T-cell (primary cell): ENCODE measurements around the gene EFCAB12. TPM values are rescaled to one million over a fixed set of nuclear protein-coding genes. Genes with fewer than 3 reads are reported as not detected.
A peak's percentile ranks its signal among the peaks of the same experiment; 100 is the strongest.

ENCODE experiments used
- ATAC-seq, 4 experiments: fragments of 200-7000 bp in 3 of 4; fragments of 150-1000 bp in 1 of 4; cut with Tn5 transposase; replicated peaks in 1 of 4; 1 replicate in 3 of 4; 2 replicates in 1 of 4; pipeline ENCODE4 v1.10.0; 2021; ENCODE audit warnings: moderate library complexity in 3 of 4, mild to moderate bottlenecking in 2 of 4, moderate number of reproducible peaks in 1 of 4
- CTCF ChIA-PET, 2 donors: fragments of 300-600 bp; sonication (Branson Sonifier 250); formaldehyde crosslinking; loops; one replicate each; lab custom pipeline; 2022; ENCODE audit warnings: antibody characterized with exemption in 2 of 2; lab: Charles Lee
- POLR2A ChIA-PET, 2 donors: fragments of 300-600 bp; sonication (Branson Sonifier 250); formaldehyde crosslinking; loops; one replicate each; lab custom pipeline; 2022; ENCODE audit warnings: antibody characterized with exemption in 2 of 2; lab: Charles Lee
- DNase-seq, 35 experiments: peaks; one replicate each; pipeline versions ENCODE4 v3.0.0 to v3.0.0-alpha.2; 2013 to 2023
- H3K27ac ChIP-seq: one replicate; pipeline ENCODE4 v1.5.1; 2013; ENCODE audit warnings: low read length
- H3K27me3 ChIP-seq, 2 experiments: replicated peaks in 1 of 2; 1 replicate in 1 of 2; 2 replicates in 1 of 2; pipeline versions ENCODE4 v1.6.1 to v1.7.0; 2013; ENCODE audit warnings: low read length in 1 of 2, mixed read lengths in 1 of 2; ENCODE audit not compliant: control insufficient read depth in 2 of 2, insufficient read depth in 2 of 2; ENCODE audit errors: extremely low read depth in 1 of 2
- H3K36me3 ChIP-seq, 2 donors: 1 replicate in 1 of 2; 2 replicates in 1 of 2; pipeline versions ENCODE4 v1.6.1 to v1.7.0; 2013; ENCODE audit warnings: low read length in 1 of 2; ENCODE audit not compliant: control insufficient read depth in 2 of 2, insufficient read depth in 1 of 2; ENCODE audit errors: extremely low read depth in 1 of 2
- H3K4me1 ChIP-seq, 2 experiments: 1 replicate in 1 of 2; 2 replicates in 1 of 2; pipeline versions ENCODE4 v1.6.1 to v1.7.0; 2013; ENCODE audit warnings: low read length in 2 of 2, mixed read lengths in 1 of 2; ENCODE audit not compliant: insufficient read depth in 2 of 2, control insufficient read depth in 1 of 2; ENCODE audit errors: extremely low read depth in 1 of 2
- H3K4me3 ChIP-seq, 2 donors: 1 replicate in 1 of 2; 2 replicates in 1 of 2; pipeline versions ENCODE4 v1.5.1 to v1.7.0; 2013; ENCODE audit warnings: mild to moderate bottlenecking in 2 of 2, low read length in 1 of 2, moderate library complexity in 1 of 2; ENCODE audit not compliant: control insufficient read depth in 1 of 2; ENCODE audit errors: extremely low read depth in 1 of 2
- H3K9me3 ChIP-seq: 2 replicates; pipeline ENCODE4 v1.7.0; 2013
- H3K27ac Mint-ChIP-seq, 2 donors: one replicate each; pipeline ENCODE4 v1.8.0; 2020 to 2021; ENCODE audit warnings: mild to moderate bottlenecking in 2 of 2, mixed read lengths in 2 of 2
- H3K27me3 Mint-ChIP-seq, 2 donors: one replicate each; pipeline ENCODE4 v1.8.0; 2021 to 2022; ENCODE audit warnings: mixed read lengths in 2 of 2
- H3K36me3 Mint-ChIP-seq: one replicate; pipeline ENCODE4 v1.8.0; 2021; ENCODE audit warnings: mixed read lengths
- H3K4me1 Mint-ChIP-seq, 3 donors: one replicate each; pipeline ENCODE4 v1.8.0; 2020 to 2022; ENCODE audit warnings: mixed read lengths in 3 of 3, mild to moderate bottlenecking in 1 of 3
- H3K4me3 Mint-ChIP-seq, 3 donors: one replicate each; pipeline ENCODE4 v1.8.0; 2020 to 2022; ENCODE audit warnings: mild to moderate bottlenecking in 3 of 3, mixed read lengths in 3 of 3, moderate library complexity in 3 of 3
- H3K9me3 Mint-ChIP-seq, 3 donors: one replicate each; pipeline ENCODE4 v1.8.0; 2020 to 2022; ENCODE audit warnings: mixed read lengths in 3 of 3
- WGBS: methylation state at CpG from one replicate; pipeline ENCODE4 v1.1.5; 2013; ENCODE audit warnings: missing lambda C conversion rate; ENCODE audit not compliant: insufficient coverage; 5-methylcytosine and 5-hydroxymethylcytosine counted together
- total RNA-seq, 35 experiments: library from RNA in 6 of 35; stranded (reverse) in 6 of 35; fragments of 120-200 nt in 1 of 35; gene quantifications; one replicate each; pipeline versions ENCODE4 v1.2.1 to v1.2.4 and lab custom pipeline; 2013 to 2026

EFCAB12 gene
- total RNA-seq, 5 donors from 2014 or later (not counting 1 experiment from before 2014, with no cell fraction given), result 1.2 to 2.7 (median 2.2) TPM

GRCh38 chr3:129441782-129442181 lies 13.3 kb upstream of the EFCAB12 start:
- no peaks in the 10 kb centered on the region for H3K27me3 Mint-ChIP-seq
- H3K4me3 Mint-ChIP-seq, result peak overlapping the region; percentile 83 to 92 (median 85)
- peaks cover 18 to 23% of the 10 kb centered on the region in 2 experiments for H3K4me1 ChIP-seq
- peak overlapping the region; percentile 94 to 96 for H3K27ac Mint-ChIP-seq
- no peaks in the 10 kb centered on the region for H3K9me3 ChIP-seq
- ChIA-PET POLR2A (interaction anchor here (0.6 to 0.7 kb wide), 3 partner anchors 13 to 387 kb away, joined by 4 to 8 read pairs (median 6); no protein-coding TSS in a partner anchor), CTCF (interaction anchor here in 1 of 2 donors (0.6 kb wide), 3 partner anchors 48 to 833 kb away, joined by 3 read pairs; no protein-coding TSS in a partner anchor)
- H3K27me3 ChIP-seq, result no peaks in the 10 kb centered on the region
- no peak for DNase-seq
- WGBS, result no CpG with 5 or more reads among the region's 4 CpGs
- H3K4me1 Mint-ChIP-seq, result peaks cover 55 to 67% (median 55%) of the 10 kb centered on the region in 3 donors
- no peak for ATAC-seq
- peaks cover 0 to 11% of the 10 kb centered on the region in 2 donors for H3K36me3 ChIP-seq
- H3K27ac ChIP-seq, result peak overlapping the region; percentile 86
- H3K4me3 ChIP-seq, result no peak overlapping the region
- no peaks in the 10 kb centered on the region for H3K9me3 Mint-ChIP-seq
- H3K36me3 Mint-ChIP-seq, result peaks cover 10% of the 10 kb centered on the region

DNA sequence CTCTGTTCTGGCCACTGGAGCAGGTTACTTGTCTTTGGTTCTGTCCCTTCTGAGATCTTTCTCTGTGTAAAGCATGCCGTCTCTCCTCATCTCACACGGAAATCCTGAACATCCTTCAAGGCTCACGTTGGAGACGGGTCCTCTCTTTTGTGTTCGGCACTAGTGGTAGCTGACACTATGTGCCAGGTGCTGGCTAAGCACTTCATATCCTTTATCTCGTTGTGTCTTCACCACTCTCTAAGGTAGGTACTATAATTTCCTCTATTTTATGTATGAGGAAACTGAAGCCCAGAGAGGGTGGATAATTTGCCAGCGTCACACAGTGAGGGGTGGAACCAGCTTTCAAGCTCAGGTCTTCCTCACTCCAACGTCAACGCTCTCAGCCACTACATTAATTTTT lies 12.8 kb upstream of the EFCAB12 start:
- H3K27me3 ChIP-seq, result no peaks in the 10 kb centered on the region
- H3K27ac Mint-ChIP-seq, result peak overlapping the region; percentile 94 to 96
- H3K36me3 ChIP-seq, result peaks cover 0 to 17% of the 10 kb centered on the region in 2 donors
- peak in 5 of 35 experiments; percentile 5 to 35 (median 14) for DNase-seq
- peaks cover 16% of the 10 kb centered on the region for H3K36me3 Mint-ChIP-seq
- peaks cover 18 to 23% of the 10 kb centered on the region in 2 experiments for H3K4me1 ChIP-seq
- H3K9me3 ChIP-seq, result no peaks in the 10 kb centered on the region
- WGBS, result no CpG with 5 or more reads among the region's 9 CpGs
- no peaks in the 10 kb centered on the region for H3K27me3 Mint-ChIP-seq
- no peaks in the 10 kb centered on the region for H3K9me3 Mint-ChIP-seq
- peaks cover 60 to 72% (median 61%) of the 10 kb centered on the region in 3 donors for H3K4me1 Mint-ChIP-seq
- H3K4me3 ChIP-seq, result peak overlapping the region in 1 of 2 donors; percentile 89
- no peak for ATAC-seq
- peak overlapping the region; percentile 83 to 92 (median 85) for H3K4me3 Mint-ChIP-seq
- H3K27ac ChIP-seq, result peak overlapping the region; percentile 86
- ChIA-PET CTCF (interaction anchor here in 1 of 2 donors (0.6 kb wide), 2 partner anchors 49 to 326 kb away, joined by 3 read pairs; no protein-coding TSS in a partner anchor), POLR2A (interaction anchor here (0.6 to 1.0 kb wide), 3 partner anchors 125 to 388 kb away, joined by 3 to 6 read pairs (median 4); a partner anchor contains a TSS)

DNA sequence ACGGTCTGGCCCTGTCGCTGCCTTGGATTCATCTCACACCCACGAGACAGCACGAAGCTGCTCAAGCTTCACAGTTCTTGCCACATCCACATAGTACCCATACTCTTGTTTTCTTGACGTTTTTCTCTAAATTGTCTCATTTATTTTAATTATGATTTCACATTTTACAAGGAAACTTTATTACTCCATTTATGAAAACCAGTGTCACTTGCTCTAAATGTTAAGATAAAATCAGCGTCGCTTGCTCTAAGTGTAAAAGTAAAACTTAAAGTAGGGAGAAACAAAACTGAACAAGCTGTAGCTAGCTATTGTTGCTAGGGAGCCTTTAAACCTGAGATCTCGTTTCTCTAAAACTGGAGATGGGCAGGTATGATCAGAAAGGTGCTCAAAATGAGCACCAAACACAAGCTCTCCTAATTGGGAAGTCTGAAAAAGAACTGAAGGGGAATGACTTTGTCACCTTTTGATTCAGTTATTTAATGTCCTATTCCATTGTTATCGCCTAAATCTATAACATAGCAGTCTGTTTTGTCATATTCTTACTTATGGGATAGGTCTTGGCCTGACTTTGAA lies 12.3 kb upstream of the EFCAB12 start:
- Histone ChIP-seq H3K27ac (peak overlapping the region; percentile 86), H3K9me3 (no peaks in the 10 kb centered on the region), H3K36me3 (peaks cover 0 to 20% of the 10 kb centered on the region in 2 donors), H3K4me3 (peak overlapping the region; percentile 89 to 97), H3K27me3 (no peaks in the 10 kb centered on the region), H3K4me1 (peaks cover 18 to 23% of the 10 kb centered on the region in 2 experiments)
- DNase-seq, result peak in 1 of 35 experiments; percentile 70
- H3K36me3 Mint-ChIP-seq, result peaks cover 17% of the 10 kb centered on the region
- no peaks in the 10 kb centered on the region for H3K9me3 Mint-ChIP-seq
- peaks cover 65 to 77% (median 66%) of the 10 kb centered on the region in 3 donors for H3K4me1 Mint-ChIP-seq
- ChIA-PET CTCF (interaction anchor here in 1 of 2 donors (0.5 to 1.5 kb wide), 5 partner anchors 12 to 849 kb away, joined by 3 to 9 read pairs (median 3); partner anchors contain the start of gene EFCAB12), POLR2A (interaction anchor here (0.6 to 1.6 kb wide), 5 partner anchors 11 to 125 kb away, joined by 3 to 7 read pairs (median 3); partner anchors contain the start of gene EFCAB12 (in 1 of the 2))
- 0% methylated on average over 4 of the region's 9 CpGs for WGBS
- H3K27me3 Mint-ChIP-seq, result no peaks in the 10 kb centered on the region
- ATAC-seq, result no peak
- peak overlapping the region; percentile 83 to 92 (median 85) for H3K4me3 Mint-ChIP-seq
- H3K27ac Mint-ChIP-seq, result peak overlapping the region; percentile 94 to 96

- Histone ChIP-seq H3K27me3 (no peaks in the 10 kb centered on the region), H3K9me3 (no peaks in the 10 kb centered on the region), H3K36me3 (peaks cover 0 to 20% of the 10 kb centered on the region in 2 donors), H3K4me1 (peaks cover 18 to 26% of the 10 kb centered on the region in 2 experiments), H3K4me3 (peak within 1 kb of the TSS; percentile 89 to 97), H3K27ac (peak within 1 kb of the TSS; percentile 86)
- peak within 1 kb of the TSS; percentile 83 to 92 (median 85) for H3K4me3 Mint-ChIP-seq
- peak within 1 kb of the TSS; percentile 94 to 96 for H3K27ac Mint-ChIP-seq
- CTCF ChIA-PET, result interaction anchor here in 1 of 2 donors (0.7 to 1.5 kb wide), 7 partner anchors 11 to 759 kb away, joined by 3 to 14 read pairs (median 4); partner anchors contain the start of gene EFCAB12
- no peaks in the 10 kb centered on the region for H3K9me3 Mint-ChIP-seq
- DNase-seq, result peak; percentile 97 to 100 (median 99)
- POLR2A ChIA-PET, result interaction anchor here (0.6 to 1.6 kb wide), 12 partner anchors 11 to 1642 kb away, joined by 3 to 7 read pairs (median 3); partner anchors contain the start of genes ACAD9 (in 1 of the 2), ASTE1 (in 1 of the 2), EFCAB12 (in 1 of the 2) and NEK11 (in 1 of the 2)
- H3K36me3 Mint-ChIP-seq, result peaks cover 21% of the 10 kb centered on the region
- no peaks in the 10 kb centered on the region for H3K27me3 Mint-ChIP-seq
- ATAC-seq, result peak; percentile 87 to 90 (median 88)
- H3K4me1 Mint-ChIP-seq, result peaks cover 72 to 84% (median 73%) of the 10 kb centered on the region in 3 donors
- whole genome bisulfite sequencing, result under 1% methylated on average over 70 of the region's 75 CpGs
Observed at GRCh38 chr3:129439817-129440617, 11.6 kb upstream of the EFCAB12 start, which contains the start of the genes IFT122 and MBD4. IFT122 (plus strand) TSS chr3:129440224; CDS start chr3:129440331, 107 bp downstream. MBD4 (minus strand) TSS chr3:129439948; CDS start chr3:129439833, 115 bp downstream.

DNA sequence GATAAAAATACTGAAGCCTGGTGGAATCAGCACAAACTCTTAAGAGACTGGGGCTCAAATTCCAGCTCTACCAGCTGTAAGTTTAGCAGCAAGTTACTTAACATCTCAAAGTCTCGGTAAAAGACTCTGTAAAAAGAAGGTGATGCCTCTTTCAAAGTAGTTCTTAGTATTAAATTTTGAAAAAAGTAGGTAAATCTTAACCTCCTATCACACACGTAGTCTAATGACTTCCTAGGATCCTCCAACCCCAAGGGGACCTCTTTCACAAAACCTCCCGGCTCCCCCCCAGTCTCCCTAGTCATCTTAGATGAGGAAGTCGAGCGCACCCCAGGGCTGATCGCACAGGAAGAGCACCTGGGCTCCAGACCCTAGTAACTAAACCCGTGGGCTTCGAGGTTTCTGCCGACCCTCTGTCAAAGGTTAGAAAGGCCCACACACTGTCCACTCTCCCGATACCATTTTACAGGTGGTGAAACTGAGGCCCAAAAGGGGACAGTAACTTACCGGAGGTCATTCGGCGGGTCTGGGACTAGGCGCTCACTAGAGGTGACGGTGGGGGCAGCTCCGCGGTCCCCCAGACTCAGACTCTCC lies 10.9 kb upstream of the EFCAB12 start:
- ChIA-PET CTCF (interaction anchor here (0.7 to 1.5 kb wide), 9 partner anchors 11 to 758 kb away, joined by 3 to 14 read pairs (median 3); partner anchors contain the start of gene EFCAB12 (in 1 of the 2)), POLR2A (interaction anchor here in 1 of 2 donors (0.6 to 1.6 kb wide), 11 partner anchors 10 to 1643 kb away, joined by 3 to 7 read pairs (median 3); partner anchors contain the start of genes ACAD9, ASTE1, EFCAB12 and NEK11)
- H3K36me3 ChIP-seq, result peaks cover 0 to 20% of the 10 kb centered on the region in 2 donors
- no peaks in the 10 kb centered on the region for H3K27me3 ChIP-seq
- no peaks in the 10 kb centered on the region for H3K9me3 Mint-ChIP-seq
- peak overlapping the region; percentile 89 to 97 for H3K4me3 ChIP-seq
- H3K27ac ChIP-seq, result peak overlapping the region; percentile 66
- ATAC-seq (peak; percentile 2 to 10 (median 8)), DNase-seq (peak in 29 of 35 experiments; percentile 4 to 62 (median 32))
- no peaks in the 10 kb centered on the region for H3K9me3 ChIP-seq
- H3K4me1 Mint-ChIP-seq, result peaks cover 78 to 88% (median 78%) of the 10 kb centered on the region in 3 donors
- H3K4me1 ChIP-seq, result peaks cover 18 to 26% of the 10 kb centered on the region in 2 experiments
- peak overlapping the region; percentile 83 to 92 (median 85) for H3K4me3 Mint-ChIP-seq
- H3K27me3 Mint-ChIP-seq, result no peaks in the 10 kb centered on the region
- peak overlapping the region; percentile 94 to 96 for H3K27ac Mint-ChIP-seq
- peaks cover 25% of the 10 kb centered on the region for H3K36me3 Mint-ChIP-seq
- 0% methylated on average over 15 of the region's 17 CpGs for WGBS
